Frontal cortex (tissue), 1 donor: Measurements from ENCODE around the gene SEMA4B. TPM values are rescaled to one million over a fixed set of nuclear protein-coding genes. Genes with fewer than 3 reads are reported as not detected.

Source experiments
- small RNA-seq: library from RNA; depleted of rRNA; stranded (forward); fragments of <200 nt; gene quantifications from one replicate; pipeline ENCODE3, GENCODE V24; 2014
- total RNA-seq: library from RNA; depleted of rRNA; stranded (reverse); fragments of >200 nt; gene quantifications from one replicate; pipeline ENCODE4 v1.2.3, GENCODE V29; 2014

Gene SEMA4B
- total RNA-seq, 1 donor from 2014 or later = 35.5 TPM

Small RNA genes lying within 50 kb of the gene (small RNA-seq; reads per million reads assigned to genes)
- not detected for gene RN7SL346P

Other genes starting within 250 kb of the SEMA4B start
- 6.5 TPM for gene ZNF710, start 200.0 kb upstream of the SEMA4B start, total RNA-seq
- 77.9 TPM for gene IDH2, start 98.9 kb upstream of the SEMA4B start, total RNA-seq
- gene CIB1, start 32.6 kb downstream of the SEMA4B start, total RNA-seq = 3.7 TPM
- 4.9 TPM for gene GDPGP1, start 32.9 kb downstream of the SEMA4B start, total RNA-seq
- gene TTLL13, start 48.2 kb downstream of the SEMA4B start, total RNA-seq = under 0.01 TPM
- 226 TPM for gene NGRN, start 64.3 kb downstream of the SEMA4B start, total RNA-seq
- gene ZNF774, start 151.0 kb downstream of the SEMA4B start, total RNA-seq = 4.5 TPM
- 44.8 TPM for gene IQGAP1, start 186.9 kb downstream of the SEMA4B start, total RNA-seq